Neural cell (in vitro differentiated cells): Measurements from ENCODE around the gene DAZL. TPM values are rescaled to one million over a fixed set of nuclear protein-coding genes. Genes with fewer than 3 reads are reported as not detected.

Experiments used
- H2AFZ ChIP-seq: fragments of 200-600, 300-800 bp; sonication (generic), shearing (Covaris generic); 2 replicates; pipeline ENCODE4 v1.6.0; 2014; ENCODE audit warnings: low read depth, mild to moderate bottlenecking, antibody characterized with exemption, low read length, moderate library complexity
- H3F3A ChIP-seq: fragments of 200-600 bp; shearing (Covaris generic); 2 replicates; pipeline ENCODE4 v1.6.1; 2016; ENCODE audit warnings: mild to moderate bottlenecking, moderate library complexity, mixed read lengths, antibody characterized with exemption, low read length; ENCODE audit not compliant: insufficient read depth, poor library complexity, severe bottlenecking
- H3K27ac ChIP-seq: fragments of 200-600, 300-800 bp; sonication (generic), shearing (Covaris generic); 2 replicates; pipeline ENCODE4 v1.5.1; 2014; ENCODE audit warnings: mild to moderate bottlenecking, low read length, moderate library complexity
- H3K27me3 ChIP-seq: fragments of 300-800, 200-600 bp; sonication (generic), shearing (Covaris generic); 2 replicates; pipeline ENCODE4 v1.6.0; 2014; ENCODE audit warnings: mild to moderate bottlenecking, low read depth, low read length, moderate library complexity; ENCODE audit not compliant: insufficient read depth
- H3K36me3 ChIP-seq: fragments of 300-800, 200-600 bp; sonication (generic), shearing (Covaris generic); 2 replicates; pipeline ENCODE4 v1.5.1; 2014; ENCODE audit warnings: mild to moderate bottlenecking, antibody characterized with exemption, low read length, moderate library complexity; ENCODE audit not compliant: insufficient read depth
- H3K4me2 ChIP-seq: fragments of 300-800, 200-600 bp; sonication (generic), shearing (Covaris generic); 2 replicates; pipeline ENCODE4 v1.6.0; 2014; ENCODE audit warnings: mild to moderate bottlenecking, low read length
- H3K4me3 ChIP-seq: fragments of 300-800, 200-600 bp; sonication (generic), shearing (Covaris generic); 2 replicates; pipeline ENCODE4 v1.5.1; 2014; ENCODE audit warnings: mild to moderate bottlenecking, low read length, moderate library complexity
- H3K79me2 ChIP-seq: fragments of 200-600 bp; shearing (Covaris generic); replicated peaks from 2 replicates; pipeline ENCODE4 v1.6.0; 2014; ENCODE audit warnings: mild to moderate bottlenecking, low read length, moderate library complexity; ENCODE audit not compliant: insufficient read depth
- H3K9ac ChIP-seq: fragments of 300-800, 200-600 bp; sonication (generic), shearing (Covaris generic); 2 replicates; pipeline ENCODE4 v1.6.1; 2016; ENCODE audit warnings: mild to moderate bottlenecking, low read length, mixed read lengths
- H3K9me2 ChIP-seq: fragments of 200-600 bp; shearing (Covaris generic); 2 replicates; pipeline ENCODE4 v1.6.1; 2016; ENCODE audit warnings: mild to moderate bottlenecking, low read length, mixed read lengths; ENCODE audit not compliant: insufficient read depth
- H3K9me3 ChIP-seq: fragments of 200-600, 300-800 bp; sonication (generic), shearing (Covaris generic); 2 replicates; pipeline ENCODE4 v1.6.1; 2016; ENCODE audit warnings: mild to moderate bottlenecking, mixed run types, low read length, moderate library complexity, mixed read lengths
- H4K20me1 ChIP-seq: fragments of 200-600 bp; shearing (Covaris generic); 2 replicates; pipeline ENCODE4 v1.6.1; 2016; ENCODE audit warnings: mild to moderate bottlenecking, mixed run types; ENCODE audit not compliant: insufficient read depth
- CTCF ChIP-seq: fragments of 450-650 bp; IDR thresholded peaks from 2 replicates; pipeline ENCODE4 v1.5.1; 2014; ENCODE audit warnings: antibody characterized with exemption, mild to moderate bottlenecking, moderate library complexity; ENCODE audit not compliant: poor library complexity, severe bottlenecking
- EP300 ChIP-seq: fragments of 450-650 bp; conservative IDR thresholded peaks from 2 replicates; pipeline ENCODE4 v1.6.1; 2014; ENCODE audit warnings: antibody characterized with exemption, mild to moderate bottlenecking, moderate library complexity; ENCODE audit not compliant: poor library complexity, severe bottlenecking
- EZH2 ChIP-seq: fragments of 200-600, 300-800 bp; shearing (Covaris generic), sonication (generic); IDR thresholded peaks from 2 replicates; pipeline ENCODE4 v1.6.1; 2014; ENCODE audit warnings: antibody characterized with exemption, low read length, borderline replicate concordance, mild to moderate bottlenecking; ENCODE audit not compliant: insufficient read depth, poor library complexity, severe bottlenecking
- MXI1 ChIP-seq: fragments of 450-650 bp; conservative IDR thresholded peaks from 2 replicates; pipeline ENCODE4 v1.6.1; 2014; ENCODE audit warnings: antibody characterized with exemption, mild to moderate bottlenecking; ENCODE audit not compliant: poor library complexity, severe bottlenecking
- POLR2AphosphoS5 ChIP-seq: IDR thresholded peaks from 2 replicates; pipeline ENCODE4 v1.6.1; 2012
- RAD21 ChIP-seq: fragments of 450-650 bp; conservative IDR thresholded peaks from 2 replicates; pipeline ENCODE4 v1.6.1; 2014; ENCODE audit warnings: antibody characterized with exemption, mild to moderate bottlenecking, moderate library complexity
- REST ChIP-seq: IDR thresholded peaks from 2 replicates; pipeline ENCODE4 v1.6.1; 2012; ENCODE audit warnings: borderline replicate concordance
- SMC3 ChIP-seq: fragments of 450-650 bp; conservative IDR thresholded peaks from 2 replicates; pipeline ENCODE4 v1.6.1; 2014; ENCODE audit warnings: antibody characterized with exemption, mild to moderate bottlenecking, moderate library complexity; ENCODE audit not compliant: poor library complexity
- TAF1 ChIP-seq: IDR thresholded peaks from 2 replicates; pipeline ENCODE4 v1.6.1; 2012; ENCODE audit warnings: low read depth
- polyA plus RNA-seq: library from polyadenylated mRNA; depleted of rRNA; stranded (reverse); fragments of >200 nt; gene quantifications from 2 replicates; pipeline ENCODE4 v1.2.3, GENCODE V29; 2014

DAZL gene
- polyA plus RNA-seq, 1 donor from 2014 or later = not detected

GRCh38 chr3:16587681-16588060, 17.6 kb downstream of the DAZL start:
- no peaks in the 10 kb centered on the region for H3F3A ChIP-seq
- no peaks in the 10 kb centered on the region for H3K9me2 ChIP-seq
- no peak overlapping the region for H3K4me3 ChIP-seq
- no peaks in the 10 kb centered on the region for H3K9me3 ChIP-seq
- no peaks in the 10 kb centered on the region for H4K20me1 ChIP-seq
- no peak overlapping the region for H3K4me2 ChIP-seq
- H2AFZ ChIP-seq = no peak overlapping the region
- no peak overlapping the region for H3K9ac ChIP-seq
- H3K79me2 ChIP-seq = no peaks in the 10 kb centered on the region
- H3K36me3 ChIP-seq = no peaks in the 10 kb centered on the region
- H3K27me3 ChIP-seq = no peaks in the 10 kb centered on the region
- TF ChIP-seq EZH2 (no peak), RAD21 (no peak), SMC3 (no peak), POLR2AphosphoS5 (no peak)
- no peak overlapping the region for H3K27ac ChIP-seq

- Histone ChIP-seq H2AFZ (no peak overlapping the region), H3K4me2 (no peak overlapping the region), H3K27ac (no peak overlapping the region), H3K9me2 (no peaks in the 10 kb centered on the region), H3F3A (no peaks in the 10 kb centered on the region), H3K79me2 (no peaks in the 10 kb centered on the region), H3K9ac (no peak overlapping the region), H4K20me1 (no peaks in the 10 kb centered on the region), H3K9me3 (no peaks in the 10 kb centered on the region), H3K27me3 (no peaks in the 10 kb centered on the region), H3K36me3 (no peaks in the 10 kb centered on the region), H3K4me3 (no peak overlapping the region)
- TF ChIP-seq EZH2 (no peak), RAD21 (no peak), EP300 (no peak), MXI1 (no peak), CTCF (no peak), POLR2AphosphoS5 (no peak), TAF1 (no peak), SMC3 (no peak), REST (no peak)
Measured at GRCh38 chr3:16587047-16587680, 18.1 kb downstream of the DAZL start.
